H9 (cell line): ENCODE measurements around the gene PRMT2. TPM values are rescaled to one million over a fixed set of nuclear protein-coding genes. Genes with fewer than 3 reads are reported as not detected.
"Not testable (repeated sequence)": the region's sequence is repeated elsewhere in the genome, so short reads cannot be mapped to it uniquely, and the experiment has no call there.

Experiments used
- DNase-seq: peaks from one replicate; pipeline ENCODE4 v3.0.0-alpha.2; 2017
- H2AFZ ChIP-seq: one replicate; pipeline ENCODE4 v1.6.1; 2013; ENCODE audit warnings: mild to moderate bottlenecking, low read length, control low read depth, moderate library complexity
- H2AK5ac ChIP-seq: 2 replicates; pipeline ENCODE4 v1.6.1; 2013; ENCODE audit warnings: low read length, control low read depth, mixed read lengths; ENCODE audit not compliant: insufficient read length
- H2BK120ac ChIP-seq: one replicate; pipeline ENCODE4 v1.6.1; 2013; ENCODE audit warnings: low read depth, mild to moderate bottlenecking, low read length, control low read depth, inconsistent platforms; ENCODE audit not compliant: poor library complexity, severe bottlenecking
- H2BK12ac ChIP-seq: 2 replicates; pipeline ENCODE4 v1.6.1; 2013; ENCODE audit warnings: low read length, control low read depth, mixed read lengths, low read depth; ENCODE audit not compliant: insufficient read length
- H2BK15ac ChIP-seq: 2 replicates; pipeline ENCODE4 v1.6.1; 2013; ENCODE audit warnings: low read depth, low read length, control low read depth
- H2BK20ac ChIP-seq: one replicate; pipeline ENCODE4 v1.6.1; 2013; ENCODE audit warnings: low read depth, mild to moderate bottlenecking, low read length, control low read depth, inconsistent platforms; ENCODE audit not compliant: poor library complexity, severe bottlenecking
- H2BK5ac ChIP-seq: 2 replicates; pipeline ENCODE4 v1.6.1; 2013; ENCODE audit warnings: low read length, control low read depth, mixed read lengths; ENCODE audit not compliant: insufficient read length
- H3K14ac ChIP-seq: 2 replicates; pipeline ENCODE4 v1.6.1; 2013; ENCODE audit warnings: low read length, control low read depth; ENCODE audit not compliant: insufficient read depth
- H3K18ac ChIP-seq: 2 replicates; pipeline ENCODE4 v1.6.1; 2013; ENCODE audit warnings: low read depth, mild to moderate bottlenecking, mixed read lengths, low read length, control low read depth; ENCODE audit not compliant: insufficient read length
- H3K23ac ChIP-seq: 2 replicates; pipeline ENCODE4 v1.6.1; 2013; ENCODE audit warnings: low read length, control low read depth, mixed read lengths, low read depth; ENCODE audit not compliant: insufficient read length
- H3K23me2 ChIP-seq: 2 replicates; pipeline ENCODE4 v1.6.1; 2013; ENCODE audit warnings: low read depth, mild to moderate bottlenecking, mixed read lengths, low read length, control low read depth; ENCODE audit not compliant: insufficient read length, poor library complexity, severe bottlenecking
- H3K27ac ChIP-seq: 2 replicates; pipeline ENCODE4 v1.5.1; 2013; ENCODE audit warnings: low read length, control low read depth, mixed read lengths, low read depth; ENCODE audit not compliant: insufficient read length
- H3K27me3 ChIP-seq: 2 replicates; pipeline ENCODE4 v1.6.1; 2013; ENCODE audit warnings: low read length, control low read depth, inconsistent platforms; ENCODE audit not compliant: insufficient read depth
- H3K4ac ChIP-seq: 2 replicates; pipeline ENCODE4 v1.6.1; 2013; ENCODE audit warnings: low read depth, mild to moderate bottlenecking, control low read depth, inconsistent platforms, low read length, moderate library complexity
- H3K4me1 ChIP-seq: 2 replicates; pipeline ENCODE4 v1.6.1; 2013; ENCODE audit warnings: low read length, control low read depth, inconsistent platforms; ENCODE audit not compliant: insufficient read depth
- H3K4me2 ChIP-seq: 2 replicates; pipeline ENCODE4 v1.6.1; 2013; ENCODE audit warnings: low read length, control low read depth, mixed read lengths; ENCODE audit not compliant: insufficient read length, insufficient read depth
- H3K56ac ChIP-seq: 2 replicates; pipeline ENCODE4 v1.6.1; 2013; ENCODE audit warnings: low read depth, mild to moderate bottlenecking, mixed read lengths, low read length, control low read depth; ENCODE audit not compliant: insufficient read length
- H3K79me1 ChIP-seq: 2 replicates; pipeline ENCODE4 v1.6.1; 2013; ENCODE audit warnings: low read depth, mild to moderate bottlenecking, moderate library complexity, low read length, control low read depth, inconsistent platforms; ENCODE audit not compliant: insufficient read depth, poor library complexity, severe bottlenecking
- H3K79me2 ChIP-seq: 2 replicates; pipeline ENCODE4 v1.6.1; 2013; ENCODE audit warnings: low read length, control low read depth, inconsistent platforms; ENCODE audit not compliant: insufficient read depth
- H3K9ac ChIP-seq: 2 replicates; pipeline ENCODE4 v1.6.1; 2013; ENCODE audit warnings: low read length, control low read depth, mixed read lengths; ENCODE audit not compliant: insufficient read length; ENCODE audit errors: extremely low read depth
- H3K9me3 ChIP-seq: one replicate; pipeline ENCODE4 v1.6.1; 2013; ENCODE audit warnings: low read depth, low read length, inconsistent platforms; ENCODE audit not compliant: control insufficient read depth
- H3T11ph ChIP-seq: one replicate; pipeline ENCODE4 v1.6.1; 2013; ENCODE audit warnings: mild to moderate bottlenecking, low read length, control low read depth, inconsistent platforms
- H4K20me1 ChIP-seq: one replicate; pipeline ENCODE4 v1.6.1; 2013; ENCODE audit not compliant: control insufficient read depth, insufficient read length, insufficient read depth
- H4K5ac ChIP-seq: 2 replicates; pipeline ENCODE4 v1.6.1; 2013; ENCODE audit warnings: low read depth, mild to moderate bottlenecking, mixed read lengths, low read length, control low read depth; ENCODE audit not compliant: insufficient read length
- H4K8ac ChIP-seq: replicated peaks from 2 replicates; pipeline ENCODE4 v1.6.1; 2013; ENCODE audit warnings: low read length, control low read depth, mixed read lengths, low read depth; ENCODE audit not compliant: insufficient read length
- H4K91ac ChIP-seq: 2 replicates; pipeline ENCODE4 v1.6.1; 2013; ENCODE audit warnings: low read depth, mild to moderate bottlenecking, moderate library complexity, mixed read lengths, low read length, control low read depth; ENCODE audit not compliant: insufficient read length
- H3K27ac Mint-ChIP-seq, 3 experiments: 2 replicates in 2 of 3; 3 replicates in 1 of 3; pipeline ENCODE4 v1.8.0; 2020 to 2021; ENCODE audit warnings: mixed read lengths in 3 of 3, mild to moderate bottlenecking in 1 of 3, moderate library complexity in 1 of 3
- H3K27me3 Mint-ChIP-seq: 2 replicates; pipeline ENCODE4 v1.8.0; 2021; ENCODE audit warnings: low read depth, mild to moderate bottlenecking, moderate library complexity, mixed read lengths
- H3K36me3 Mint-ChIP-seq, 3 experiments: 2 replicates in 2 of 3; 3 replicates in 1 of 3; pipeline ENCODE4 v1.8.0; 2020 to 2021; ENCODE audit warnings: low read depth in 3 of 3, mixed read lengths in 3 of 3; ENCODE audit not compliant: insufficient read depth in 1 of 3
- H3K4me1 Mint-ChIP-seq, 2 experiments: 2 replicates each; pipeline ENCODE4 v1.8.0; 2020; ENCODE audit warnings: mixed read lengths in 2 of 2
- H3K4me3 Mint-ChIP-seq, 2 experiments: 2 replicates in 1 of 2; 3 replicates in 1 of 2; pipeline ENCODE4 v1.8.0; 2020 to 2021; ENCODE audit warnings: mild to moderate bottlenecking in 2 of 2, mixed read lengths in 2 of 2, moderate library complexity in 1 of 2
- H3K9me3 Mint-ChIP-seq, 2 experiments: 2 replicates in 1 of 2; 3 replicates in 1 of 2; pipeline ENCODE4 v1.8.0; 2020; ENCODE audit warnings: mild to moderate bottlenecking in 2 of 2, mixed read lengths in 2 of 2, moderate library complexity in 1 of 2
- WGBS: extraction: QIAGEN DNeasy Blood & Tissue Kit; methylation state at CpG from one replicate; pipeline ENCODE4 v1.1.7; 2013; ENCODE audit warnings: missing lambda C conversion rate, low lambda C conversion rate, mixed read lengths; ENCODE audit not compliant: insufficient read length; ENCODE audit errors: extremely low coverage; 5-methylcytosine and 5-hydroxymethylcytosine counted together
- total RNA-seq: library from RNA; stranded (reverse); gene quantifications from 2 replicates; pipeline ENCODE4 v1.2.1, GENCODE V29; 2021

PRMT2 gene
- total RNA-seq, 1 experiment from 2014 or later: 53.7 TPM

- H3K27me3 Mint-ChIP-seq, H3K27me3 ChIP-seq, H3K9me3 ChIP-seq, H2AK5ac ChIP-seq, H3K56ac ChIP-seq, DNase-seq, H3K4ac ChIP-seq, H3K4me3 Mint-ChIP-seq, H2BK5ac ChIP-seq, H4K8ac ChIP-seq, H3K9ac ChIP-seq, H4K5ac ChIP-seq, H3T11ph ChIP-seq, H2BK15ac ChIP-seq, H3K23ac ChIP-seq, H3K23me2 ChIP-seq, H4K91ac ChIP-seq, H3K9me3 Mint-ChIP-seq, H2AFZ ChIP-seq, H3K4me1 ChIP-seq, H3K18ac ChIP-seq, H3K27ac ChIP-seq, H3K14ac ChIP-seq, H3K4me2 ChIP-seq, H3K36me3 Mint-ChIP-seq, H2BK20ac ChIP-seq, H3K79me1 ChIP-seq, H3K79me2 ChIP-seq, H2BK120ac ChIP-seq, H4K20me1 ChIP-seq, H2BK12ac ChIP-seq: not testable (repeated sequence)
- Mint-ChIP-seq H3K27ac (peak overlapping the region in 1 of 3 experiments; percentile 81; a peak in 1 of 7 replicates), H3K4me1 (peaks cover 7 to 17% of the 10 kb centered on the region in 2 experiments; a peak in 3 of 4 replicates)
- no CpG with 5 or more reads among the region's 5 CpGs for WGBS
Observed at GRCh38 chr21:46681593-46681992, 46.1 kb downstream of the PRMT2 start.

GRCh38 chr21:46698652-46699051 lies 63.2 kb downstream of the PRMT2 start:
- H2BK20ac ChIP-seq, H4K5ac ChIP-seq, H3K23ac ChIP-seq, H3K27me3 Mint-ChIP-seq, DNase-seq, H3K4me2 ChIP-seq, H3K27ac Mint-ChIP-seq, H3K9ac ChIP-seq, H3K9me3 ChIP-seq, H3K4ac ChIP-seq, H3K14ac ChIP-seq, H3T11ph ChIP-seq, H3K27ac ChIP-seq, H3K27me3 ChIP-seq, H2BK12ac ChIP-seq, H2AFZ ChIP-seq, H3K4me3 Mint-ChIP-seq, H2AK5ac ChIP-seq, H2BK120ac ChIP-seq, H3K4me1 ChIP-seq, H3K18ac ChIP-seq, H3K56ac ChIP-seq, H2BK15ac ChIP-seq, H3K9me3 Mint-ChIP-seq, H3K79me1 ChIP-seq, H3K23me2 ChIP-seq, H4K8ac ChIP-seq, H4K91ac ChIP-seq, H4K20me1 ChIP-seq, H3K36me3 Mint-ChIP-seq, H3K4me1 Mint-ChIP-seq, H3K79me2 ChIP-seq, H2BK5ac ChIP-seq: not testable (repeated sequence)
- no CpG with 5 or more reads among the region's 81 CpGs for WGBS
